ENCODE data around the gene ATRX. TPM values are rescaled to one million over a fixed set of nuclear protein-coding genes. Genes with fewer than 3 reads are reported as not detected.
"Not testable (repeated sequence)": the region's sequence is repeated elsewhere in the genome, so short reads cannot be mapped to it uniquely, and the experiment has no call there.

Gene ATRX
- total and polyA plus RNA-seq, 2 experiments from 2014 or later = 162 to 179 TPM

DNA sequence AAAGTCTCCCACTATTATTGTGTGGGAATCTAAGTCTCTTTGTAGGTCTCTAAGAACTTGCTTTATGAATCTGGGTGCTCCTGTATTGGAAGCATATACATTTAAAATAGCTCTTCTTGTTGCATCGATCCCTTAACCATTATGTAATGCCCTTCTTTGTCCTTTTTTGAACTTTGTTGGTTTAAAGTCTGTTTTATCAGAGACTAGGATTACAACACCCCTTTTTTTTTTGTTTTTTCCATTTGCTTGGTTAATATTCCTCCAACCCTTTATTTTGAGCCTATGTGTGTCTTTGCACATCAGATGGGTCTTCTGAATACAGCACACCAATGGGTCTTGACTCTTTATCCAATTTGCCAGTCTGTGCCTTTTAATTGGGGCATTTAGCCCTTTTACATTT lies 32.1 kb downstream of the ATRX start:
- H3K9me2 ChIP-seq (ENCODE audit: insufficient read depth) = not testable (repeated sequence)

DNA sequence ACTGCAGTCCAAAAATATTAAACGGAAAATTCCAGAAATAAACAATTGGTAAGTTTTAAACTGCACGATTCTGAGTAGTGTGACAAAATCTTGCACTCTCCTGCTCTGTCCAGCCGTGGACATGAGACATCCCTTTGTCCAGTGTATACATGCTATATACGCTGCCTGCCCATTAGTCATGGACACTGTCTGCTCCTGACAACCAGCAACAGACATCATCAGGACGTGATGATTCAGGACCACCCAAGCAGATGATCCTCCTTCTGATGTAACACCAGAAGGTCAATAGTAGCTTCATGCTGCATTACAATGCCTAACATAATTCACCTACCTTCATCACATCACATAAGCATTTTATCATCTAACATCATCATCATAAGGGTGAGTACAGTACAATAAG lies 36.3 kb downstream of the ATRX start:
- H3K27ac Mint-ChIP-seq = no peak overlapping the region
- H3K27me3 Mint-ChIP-seq (ENCODE audit: insufficient read depth, low read depth, poor library complexity) = no peaks in the 10 kb centered on the region
- no peak overlapping the region for H2AFZ ChIP-seq
- ATAC-seq (no peak), DNase-seq (ENCODE audit: low spot score) (no peak)
- H3F3A ChIP-seq (replicated peaks; ENCODE audit: low read depth) = no peaks in the 10 kb centered on the region
- peaks cover 6% of the 10 kb centered on the region; the same call in 2 of the 3 replicates for H3K9me3 Mint-ChIP-seq
- H4K20me1 ChIP-seq (replicated peaks; ENCODE audit: insufficient read depth) = peaks cover 7% of the 10 kb centered on the region; the same call in 1 of the 2 replicates
- peaks cover 13% of the 10 kb centered on the region; the same call in 2 of the 3 replicates for H3K36me3 Mint-ChIP-seq (ENCODE audit: low read depth)
- H3K4me3 Mint-ChIP-seq = no peak overlapping the region
- no peak overlapping the region for H3K4me3 ChIP-seq
- peaks cover 99% of the 10 kb centered on the region for H3K79me2 ChIP-seq (replicated peaks; ENCODE audit: insufficient read depth)
- H3K4me2 ChIP-seq = no peak overlapping the region
- H3K36me3 ChIP-seq (ENCODE audit: insufficient read depth) = no peaks in the 10 kb centered on the region
- no peaks in the 10 kb centered on the region for H3K9me2 ChIP-seq (ENCODE audit: insufficient read depth)
- no peak overlapping the region for H3K27ac ChIP-seq (ENCODE audit: low read depth)
- no peaks in the 10 kb centered on the region for H3K4me1 ChIP-seq (ENCODE audit: insufficient read depth)
- no peaks in the 10 kb centered on the region for H3K27me3 ChIP-seq (ENCODE audit: insufficient read depth)
- no peaks in the 10 kb centered on the region for H3K4me1 Mint-ChIP-seq
- no peak for TF ChIP-seq EZH2phosphoT487 (IDR thresholded peaks at IDR 0.05; ENCODE audit: unreplicated experiment)

More for the DNA sequence above, 32.1 kb downstream of the ATRX start:
- not testable (repeated sequence) for H3K4me1 Mint-ChIP-seq; H4K20me1 ChIP-seq (replicated peaks; ENCODE audit: insufficient read depth); H3K4me2 ChIP-seq; H2AFZ ChIP-seq; H3K4me3 Mint-ChIP-seq; H3K4me1 ChIP-seq (ENCODE audit: insufficient read depth); H3K27me3 ChIP-seq (ENCODE audit: insufficient read depth); H3F3A ChIP-seq (replicated peaks; ENCODE audit: low read depth); DNase-seq (ENCODE audit: low spot score); H3K27me3 Mint-ChIP-seq (ENCODE audit: insufficient read depth, low read depth, poor library complexity); ATAC-seq; H3K4me3 ChIP-seq; H3K27ac Mint-ChIP-seq; H3K27ac ChIP-seq (ENCODE audit: low read depth); H3K36me3 ChIP-seq (ENCODE audit: insufficient read depth)
- peaks cover 38% of the 10 kb centered on the region; the same call in 2 of the 3 replicates for H3K36me3 Mint-ChIP-seq (ENCODE audit: low read depth)
- peaks cover 95% of the 10 kb centered on the region for H3K79me2 ChIP-seq (replicated peaks; ENCODE audit: insufficient read depth)
- H3K9me3 Mint-ChIP-seq = peaks cover 11% of the 10 kb centered on the region; the same call in 2 of the 3 replicates

DNA sequence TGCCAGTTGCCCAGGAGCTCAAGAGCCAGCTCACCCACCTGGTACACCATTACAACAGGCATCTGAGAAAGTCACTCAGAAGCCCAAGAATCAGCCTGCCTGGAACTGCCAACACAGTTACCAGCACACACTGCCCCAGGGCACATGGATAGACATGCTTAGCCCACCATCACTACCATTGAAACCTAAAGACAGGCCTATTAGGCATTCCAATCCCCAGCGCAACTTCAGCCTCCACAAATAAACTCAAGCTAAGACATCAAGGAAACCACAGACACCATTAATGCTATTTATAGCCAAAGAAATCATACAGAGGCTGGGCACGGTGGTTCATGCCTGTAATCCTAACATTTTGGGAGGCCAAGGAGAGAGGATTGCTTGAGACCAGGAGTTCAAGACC lies 42.3 kb downstream of the ATRX start:
- Histone ChIP-seq H3K27ac (ENCODE audit: low read depth) (no peak overlapping the region), H3F3A (replicated peaks; ENCODE audit: low read depth) (no peaks in the 10 kb centered on the region), H3K79me2 (replicated peaks; ENCODE audit: insufficient read depth) (peaks cover 100% of the 10 kb centered on the region), H3K4me2 (no peak overlapping the region), H3K4me1 (ENCODE audit: insufficient read depth) (peaks cover 20% of the 10 kb centered on the region), H3K27me3 (ENCODE audit: insufficient read depth) (no peaks in the 10 kb centered on the region), H3K4me3 (no peak overlapping the region), H4K20me1 (replicated peaks; ENCODE audit: insufficient read depth) (peaks cover 7% of the 10 kb centered on the region), H3K36me3 (ENCODE audit: insufficient read depth) (no peaks in the 10 kb centered on the region), H2AFZ (no peak overlapping the region), H3K9me2 (ENCODE audit: insufficient read depth) (no peaks in the 10 kb centered on the region)
- ATAC-seq (no peak; the same call in 2 of the 3 replicates), DNase-seq (ENCODE audit: low spot score) (no peak)
- no peak overlapping the region; the same call in 2 of the 3 replicates for H3K4me3 Mint-ChIP-seq
- H3K27me3 Mint-ChIP-seq (ENCODE audit: insufficient read depth, low read depth, poor library complexity) = no peaks in the 10 kb centered on the region
- H3K9me3 Mint-ChIP-seq = no peaks in the 10 kb centered on the region
- H3K4me1 Mint-ChIP-seq = peaks cover 29% of the 10 kb centered on the region
- no peaks in the 10 kb centered on the region; the same call in 2 of the 3 replicates for H3K36me3 Mint-ChIP-seq (ENCODE audit: low read depth)
- H3K27ac Mint-ChIP-seq = peak overlapping the region; percentile 41
- TF ChIP-seq, protein P1, sequence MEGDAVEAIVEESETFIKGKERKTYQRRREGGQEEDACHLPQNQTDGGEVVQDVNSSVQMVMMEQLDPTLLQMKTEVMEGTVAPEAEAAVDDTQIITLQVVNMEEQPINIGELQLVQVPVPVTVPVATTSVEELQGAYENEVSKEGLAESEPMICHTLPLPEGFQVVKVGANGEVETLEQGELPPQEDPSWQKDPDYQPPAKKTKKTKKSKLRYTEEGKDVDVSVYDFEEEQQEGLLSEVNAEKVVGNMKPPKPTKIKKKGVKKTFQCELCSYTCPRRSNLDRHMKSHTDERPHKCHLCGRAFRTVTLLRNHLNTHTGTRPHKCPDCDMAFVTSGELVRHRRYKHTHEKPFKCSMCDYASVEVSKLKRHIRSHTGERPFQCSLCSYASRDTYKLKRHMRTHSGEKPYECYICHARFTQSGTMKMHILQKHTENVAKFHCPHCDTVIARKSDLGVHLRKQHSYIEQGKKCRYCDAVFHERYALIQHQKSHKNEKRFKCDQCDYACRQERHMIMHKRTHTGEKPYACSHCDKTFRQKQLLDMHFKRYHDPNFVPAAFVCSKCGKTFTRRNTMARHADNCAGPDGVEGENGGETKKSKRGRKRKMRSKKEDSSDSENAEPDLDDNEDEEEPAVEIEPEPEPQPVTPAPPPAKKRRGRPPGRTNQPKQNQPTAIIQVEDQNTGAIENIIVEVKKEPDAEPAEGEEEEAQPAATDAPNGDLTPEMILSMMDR (conservative IDR thresholded peaks at IDR 0.05; ENCODE audit: low read depth in 2 of 2) = no peak
- TF ChIP-seq STAT1 (IDR thresholded peaks at IDR 0.05; ENCODE audit: unreplicated experiment) = no peak
- TF ChIP-seq, protein P2, sequence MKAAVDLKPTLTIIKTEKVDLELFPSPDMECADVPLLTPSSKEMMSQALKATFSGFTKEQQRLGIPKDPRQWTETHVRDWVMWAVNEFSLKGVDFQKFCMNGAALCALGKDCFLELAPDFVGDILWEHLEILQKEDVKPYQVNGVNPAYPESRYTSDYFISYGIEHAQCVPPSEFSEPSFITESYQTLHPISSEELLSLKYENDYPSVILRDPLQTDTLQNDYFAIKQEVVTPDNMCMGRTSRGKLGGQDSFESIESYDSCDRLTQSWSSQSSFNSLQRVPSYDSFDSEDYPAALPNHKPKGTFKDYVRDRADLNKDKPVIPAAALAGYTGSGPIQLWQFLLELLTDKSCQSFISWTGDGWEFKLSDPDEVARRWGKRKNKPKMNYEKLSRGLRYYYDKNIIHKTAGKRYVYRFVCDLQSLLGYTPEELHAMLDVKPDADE (IDR thresholded peaks at IDR 0.05) = no peak
- no peak for TF ChIP-seq CREB1 (CRISPR knock-in tag; IDR thresholded peaks at IDR 0.05; ENCODE audit: low read depth)
- TF ChIP-seq ZNF331 (CRISPR knock-in tag; IDR thresholded peaks at IDR 0.05; ENCODE audit: low read depth) = no peak
- no peak for TF ChIP-seq JUNB (IDR thresholded peaks at IDR 0.05; ENCODE audit: unreplicated experiment)
- TF ChIP-seq, protein P3, sequence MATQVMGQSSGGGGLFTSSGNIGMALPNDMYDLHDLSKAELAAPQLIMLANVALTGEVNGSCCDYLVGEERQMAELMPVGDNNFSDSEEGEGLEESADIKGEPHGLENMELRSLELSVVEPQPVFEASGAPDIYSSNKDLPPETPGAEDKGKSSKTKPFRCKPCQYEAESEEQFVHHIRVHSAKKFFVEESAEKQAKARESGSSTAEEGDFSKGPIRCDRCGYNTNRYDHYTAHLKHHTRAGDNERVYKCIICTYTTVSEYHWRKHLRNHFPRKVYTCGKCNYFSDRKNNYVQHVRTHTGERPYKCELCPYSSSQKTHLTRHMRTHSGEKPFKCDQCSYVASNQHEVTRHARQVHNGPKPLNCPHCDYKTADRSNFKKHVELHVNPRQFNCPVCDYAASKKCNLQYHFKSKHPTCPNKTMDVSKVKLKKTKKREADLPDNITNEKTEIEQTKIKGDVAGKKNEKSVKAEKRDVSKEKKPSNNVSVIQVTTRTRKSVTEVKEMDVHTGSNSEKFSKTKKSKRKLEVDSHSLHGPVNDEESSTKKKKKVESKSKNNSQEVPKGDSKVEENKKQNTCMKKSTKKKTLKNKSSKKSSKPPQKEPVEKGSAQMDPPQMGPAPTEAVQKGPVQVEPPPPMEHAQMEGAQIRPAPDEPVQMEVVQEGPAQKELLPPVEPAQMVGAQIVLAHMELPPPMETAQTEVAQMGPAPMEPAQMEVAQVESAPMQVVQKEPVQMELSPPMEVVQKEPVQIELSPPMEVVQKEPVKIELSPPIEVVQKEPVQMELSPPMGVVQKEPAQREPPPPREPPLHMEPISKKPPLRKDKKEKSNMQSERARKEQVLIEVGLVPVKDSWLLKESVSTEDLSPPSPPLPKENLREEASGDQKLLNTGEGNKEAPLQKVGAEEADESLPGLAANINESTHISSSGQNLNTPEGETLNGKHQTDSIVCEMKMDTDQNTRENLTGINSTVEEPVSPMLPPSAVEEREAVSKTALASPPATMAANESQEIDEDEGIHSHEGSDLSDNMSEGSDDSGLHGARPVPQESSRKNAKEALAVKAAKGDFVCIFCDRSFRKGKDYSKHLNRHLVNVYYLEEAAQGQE (IDR thresholded peaks at IDR 0.05; ENCODE audit: unreplicated experiment) = no peak
- no peak for TF ChIP-seq EZH2 (IDR thresholded peaks at IDR 0.05; ENCODE audit: low read depth, unreplicated experiment)
- TF ChIP-seq NANOG (IDR thresholded peaks at IDR 0.05; ENCODE audit: borderline replicate concordance) = no peak

All from GM23338 (cell line).